ENCODE measurements around the gene ZBBX.

The ZBBX gene

DNA sequence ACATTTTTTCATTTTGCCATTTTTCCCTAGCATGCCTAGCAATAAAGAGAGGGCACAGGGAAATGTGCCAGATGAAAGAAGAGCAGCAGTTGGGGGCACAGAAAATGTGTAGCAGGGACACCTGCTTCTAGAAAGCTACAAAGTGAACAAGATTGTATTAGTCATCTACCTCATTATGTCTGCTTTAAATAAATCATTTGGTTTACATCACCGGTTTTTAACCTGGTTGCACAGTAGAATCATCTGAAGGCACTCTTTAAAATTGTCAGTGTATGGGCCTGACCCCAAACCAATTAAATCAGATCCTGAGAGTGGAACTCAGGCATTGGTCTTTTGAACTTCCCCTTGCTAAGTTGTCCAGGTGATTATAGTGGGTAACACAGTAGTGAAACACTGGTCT, 73.8 kb downstream of the ZBBX start:
- in situ Hi-C loops (cut with MboI; ENCODE audit: low sequenced_read_pairs): no loop called here

DNA sequence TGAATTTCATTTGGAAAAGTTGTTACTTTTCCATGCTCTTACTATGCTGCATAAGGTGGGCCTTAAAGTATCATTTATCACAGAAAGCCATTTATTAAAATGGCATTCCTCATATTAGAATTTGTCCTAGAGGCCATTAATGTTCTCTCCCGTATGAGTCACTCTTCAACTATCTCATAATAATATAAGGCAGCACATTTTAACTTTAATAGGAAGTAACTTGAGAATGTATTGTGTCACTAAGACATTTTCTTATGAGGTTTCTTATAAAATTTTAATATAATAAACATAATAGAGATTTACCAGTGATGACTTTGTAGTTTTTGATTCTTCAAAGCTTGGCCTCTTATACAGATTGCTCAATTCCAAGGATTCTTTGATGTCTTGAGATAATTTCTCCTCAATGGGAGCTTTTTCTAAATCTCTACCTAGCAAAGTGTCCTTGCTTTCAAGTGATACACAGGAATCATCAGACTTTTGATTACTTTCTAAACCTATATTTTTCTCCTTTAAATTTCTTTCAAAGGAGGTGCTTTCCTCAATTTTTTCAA, 74.7 kb downstream of the ZBBX start:
- in situ Hi-C loops (cut with MboI; ENCODE audit: low sequenced_read_pairs): no loop called here

DNA sequence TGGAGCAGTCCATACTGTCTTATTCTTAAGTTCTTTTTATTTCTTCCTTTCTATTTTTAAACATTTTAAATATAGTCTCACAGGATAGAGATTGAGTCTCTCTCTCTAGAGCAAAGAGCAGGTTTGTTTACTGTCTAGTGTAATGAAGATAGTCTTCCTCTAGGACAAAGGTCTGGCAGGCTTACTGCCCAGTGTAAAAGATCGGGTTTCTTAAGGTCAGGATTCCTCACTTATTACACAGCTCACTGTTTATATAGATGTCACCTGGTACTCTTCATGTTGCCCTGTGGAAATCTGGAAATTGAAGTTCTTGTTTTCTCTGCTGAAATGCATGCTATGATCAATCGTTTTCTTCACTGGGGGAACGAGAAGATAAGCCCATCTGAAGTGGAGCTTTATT, 76.0 kb downstream of the ZBBX start:
- in situ Hi-C loops (cut with MboI; ENCODE audit: low sequenced_read_pairs): no loop called here

DNA sequence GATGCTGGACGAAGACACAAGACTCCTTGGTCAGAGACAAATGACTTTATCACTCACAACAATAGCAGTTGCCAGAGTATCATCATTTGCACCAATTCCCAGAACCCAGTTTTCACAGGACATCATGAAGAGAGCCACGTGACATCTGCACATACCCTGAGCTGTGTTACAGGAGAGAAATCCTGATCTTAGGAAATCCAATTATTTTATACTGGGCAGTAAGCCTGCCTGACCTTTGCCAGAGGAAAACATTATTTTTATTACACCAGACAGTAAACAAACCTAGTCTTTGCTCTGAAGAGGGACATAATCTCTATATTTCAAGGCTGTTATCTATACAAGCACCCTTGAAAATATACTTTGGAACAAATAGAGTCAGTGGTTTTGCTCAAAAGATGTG, 77.4 kb downstream of the ZBBX start:
- in situ Hi-C loops (cut with MboI; ENCODE audit: low sequenced_read_pairs): no loop called here

DNA sequence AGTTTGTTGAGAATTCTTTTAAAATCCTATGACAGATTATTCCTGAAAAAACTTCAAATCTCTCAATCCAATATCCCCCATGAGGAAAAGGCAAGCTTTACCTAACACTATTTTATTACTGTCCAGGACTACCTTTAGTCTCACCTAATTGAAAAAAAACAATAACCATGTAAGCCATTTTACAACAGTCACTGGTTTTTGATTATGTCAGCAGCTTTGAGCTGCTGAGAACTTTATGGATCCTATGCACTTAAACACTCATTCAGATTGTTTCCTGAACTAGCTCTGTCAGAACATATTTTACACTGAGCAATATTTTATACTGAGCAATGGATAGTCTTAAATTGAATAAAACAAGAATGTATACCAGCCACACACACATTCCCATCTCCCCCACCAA, 79.9 kb downstream of the ZBBX start:
- in situ Hi-C loops (cut with MboI; ENCODE audit: low sequenced_read_pairs): no loop called here

DNA sequence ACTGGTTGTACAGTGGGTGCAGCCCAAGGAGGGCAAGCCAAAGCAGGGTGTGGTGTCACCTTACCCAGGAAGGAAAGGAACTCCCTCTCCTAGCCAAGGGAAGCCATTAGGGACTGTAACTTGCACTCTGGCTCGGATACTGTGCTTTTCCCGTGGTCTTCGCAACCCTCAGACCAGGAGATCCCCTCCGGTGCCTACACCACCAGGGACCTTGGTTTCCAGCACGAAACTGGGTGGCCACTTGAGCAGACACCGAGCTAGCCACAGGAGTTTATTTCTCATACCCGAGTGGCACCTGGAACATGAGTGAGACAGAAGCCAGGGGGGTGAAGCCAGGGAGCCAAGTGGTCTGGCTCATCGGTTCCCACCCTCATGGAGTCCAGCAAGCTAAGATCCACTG, 90.7 kb downstream of the ZBBX start:
- in situ Hi-C loops (cut with MboI; ENCODE audit: low sequenced_read_pairs): no loop called here

DNA sequence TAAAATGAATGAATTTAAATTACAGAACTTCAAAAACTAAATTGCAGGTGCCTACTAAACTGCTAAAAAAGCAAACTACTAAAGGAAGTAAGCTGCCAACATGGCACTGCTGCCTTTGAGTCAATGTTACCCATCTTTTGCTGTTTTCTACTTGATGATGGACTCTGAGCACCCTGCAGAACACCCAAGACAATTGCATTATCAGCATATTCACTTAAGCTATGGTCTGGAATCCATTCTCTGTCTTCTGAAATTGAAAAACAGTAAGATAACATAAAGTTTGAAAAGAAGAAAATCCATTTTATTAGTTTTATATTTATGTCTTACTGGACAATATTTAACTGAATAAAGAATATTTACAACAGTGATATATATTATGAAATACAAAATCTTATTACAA, 91.4 kb downstream of the ZBBX start:
- in situ Hi-C loops (cut with MboI; ENCODE audit: low sequenced_read_pairs): no loop called here

DNA sequence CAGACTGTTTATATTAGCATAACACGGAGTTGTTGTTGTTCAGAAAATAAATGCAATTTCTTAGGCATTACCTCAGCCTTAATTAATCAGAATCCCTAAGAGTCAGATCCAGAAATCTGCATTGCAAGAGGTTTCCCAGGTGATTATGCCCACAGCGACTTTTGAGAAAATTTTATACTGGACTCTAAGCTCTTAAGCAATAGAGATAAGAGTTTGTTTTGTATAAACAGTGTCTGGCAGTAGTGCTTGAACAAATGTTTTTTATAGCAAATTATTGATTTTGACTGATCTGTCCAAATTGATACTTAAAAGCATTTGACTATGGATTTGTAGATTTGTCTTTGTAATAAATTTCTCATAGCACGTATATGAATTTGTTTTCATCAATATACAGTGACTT, 92.8 kb downstream of the ZBBX start:
- in situ Hi-C loops (cut with MboI; ENCODE audit: low sequenced_read_pairs): no loop called here

DNA sequence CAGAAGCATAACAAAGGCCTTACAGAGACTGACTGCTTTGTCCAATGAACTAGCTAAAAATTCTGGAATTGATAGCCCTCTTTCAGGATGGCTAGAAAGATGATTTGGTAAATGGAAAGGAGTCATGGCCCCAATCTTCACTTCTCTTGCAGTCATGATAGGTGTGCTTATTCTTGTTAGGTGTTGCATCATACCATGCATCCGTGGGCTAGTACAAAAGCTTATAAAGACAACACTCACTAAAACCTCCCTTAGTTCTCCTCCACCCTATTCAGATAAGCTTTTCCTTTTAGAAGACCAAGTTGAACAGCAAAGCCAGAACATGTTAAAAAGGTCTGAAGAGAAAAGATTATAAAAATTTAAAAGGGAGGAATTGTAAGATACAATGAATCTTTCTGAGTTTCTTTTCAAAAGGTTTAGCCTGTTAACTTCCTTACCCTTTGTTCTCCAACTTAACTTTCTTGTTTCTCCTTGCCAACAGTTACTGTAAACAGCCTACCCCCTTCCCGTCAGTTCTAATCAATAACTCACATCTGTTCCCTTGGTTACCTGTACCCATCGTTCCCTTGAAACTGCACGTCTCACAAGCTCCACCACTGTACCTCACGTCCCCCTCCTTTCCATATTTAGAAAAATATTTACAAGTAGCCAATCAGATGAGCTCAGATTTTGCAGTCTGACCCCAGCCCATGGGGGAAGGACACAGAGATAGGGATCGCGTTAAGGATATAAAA, 105.8 kb downstream of the ZBBX start:
- in situ Hi-C loops (cut with MboI; ENCODE audit: low sequenced_read_pairs): no loop called here

DNA sequence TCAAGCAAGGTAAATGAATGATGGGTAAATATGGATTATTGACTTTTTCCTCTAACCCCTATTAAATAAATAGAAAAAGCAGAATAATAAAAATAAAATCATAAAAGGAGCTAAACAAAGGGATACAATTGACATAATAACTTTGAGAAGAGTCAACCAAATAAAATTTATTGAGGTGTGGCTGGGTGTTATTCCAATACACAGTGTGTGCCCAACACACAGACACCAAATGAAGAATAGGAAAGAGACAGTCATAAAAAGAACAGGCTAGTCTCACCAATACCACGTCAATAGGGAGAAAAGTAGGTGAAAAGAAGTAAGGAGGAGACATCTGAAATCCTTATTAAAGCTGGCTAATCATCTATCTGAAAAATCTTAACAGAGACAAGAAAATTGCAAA, 127.1 kb downstream of the ZBBX start:
- in situ Hi-C loops (cut with MboI; ENCODE audit: low sequenced_read_pairs): no loop called here

DNA sequence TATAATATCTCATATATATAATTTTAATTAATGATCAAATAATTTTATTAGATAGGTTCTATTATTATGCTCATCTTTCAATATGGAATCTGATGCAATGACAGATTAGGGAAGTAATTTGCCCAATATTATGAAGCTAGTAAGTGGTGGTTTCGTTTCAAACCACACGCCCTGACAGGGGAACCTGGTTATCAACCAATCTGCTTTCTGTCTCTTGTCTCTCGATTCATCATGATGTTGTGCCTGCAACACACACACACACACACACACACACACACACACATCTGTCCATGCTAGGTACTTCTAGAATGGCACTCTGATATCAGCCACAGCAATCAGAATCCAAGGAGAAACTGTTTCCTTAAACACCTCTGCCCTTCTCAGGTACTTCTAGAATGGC, 128.4 kb downstream of the ZBBX start:
- in situ Hi-C loops (cut with MboI; ENCODE audit: low sequenced_read_pairs): no loop called here

DNA sequence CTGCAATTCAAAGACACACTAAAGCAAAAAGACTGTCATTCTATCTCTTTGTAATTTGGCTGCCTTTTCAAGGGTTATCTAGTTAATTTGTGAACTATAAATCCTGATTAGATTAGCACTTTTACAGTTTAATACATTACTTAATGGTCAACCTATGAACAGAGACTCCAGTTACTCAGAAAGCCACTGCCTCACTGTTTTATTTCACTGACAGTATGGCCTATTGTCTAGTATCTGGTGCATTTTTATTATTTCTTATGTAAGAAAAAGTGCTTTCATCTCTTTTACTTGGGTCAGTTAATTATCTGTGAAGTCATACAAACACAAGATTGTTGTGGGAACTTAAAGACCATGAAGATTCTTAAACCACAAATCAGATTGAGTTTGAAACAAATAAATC, 133.8 kb downstream of the ZBBX start:
- in situ Hi-C loops (cut with MboI; ENCODE audit: low sequenced_read_pairs): no loop called here

DNA sequence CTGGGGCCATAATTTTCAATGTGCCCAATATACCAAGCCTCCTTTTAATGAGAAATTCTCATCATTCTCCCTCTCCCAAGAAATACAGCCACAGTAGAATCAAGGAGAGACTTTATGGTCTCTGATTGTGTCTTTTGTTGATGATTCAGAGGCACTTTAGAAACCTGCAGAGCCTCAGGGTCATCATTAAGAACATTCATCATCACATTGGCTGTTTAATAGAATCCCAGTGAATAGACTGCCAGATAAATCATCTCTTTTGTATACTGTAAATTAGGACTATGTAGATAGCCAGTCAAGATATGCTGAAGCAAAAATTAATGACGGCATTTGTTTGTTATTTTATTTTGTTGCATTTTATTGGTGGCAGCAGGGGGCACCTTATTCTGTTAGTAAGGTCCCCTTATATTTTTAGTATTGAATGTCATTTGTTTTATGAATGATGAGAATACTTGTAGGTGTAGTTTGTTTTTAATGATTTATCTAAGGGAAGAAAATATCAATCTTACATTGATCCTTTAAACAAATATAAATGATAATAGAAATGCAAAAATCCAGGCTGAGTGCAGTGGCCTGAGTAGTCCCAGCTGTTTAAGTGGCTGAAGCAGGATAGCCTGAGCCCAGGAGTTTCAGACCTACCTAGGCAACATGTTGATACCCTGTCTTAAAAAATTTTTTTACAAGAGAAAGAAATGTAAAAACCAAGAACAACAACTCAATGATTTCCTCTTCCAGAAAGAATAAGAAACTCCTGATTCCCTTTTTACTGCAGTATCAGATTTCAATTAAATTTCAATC, 138.8 kb downstream of the ZBBX start:
- in situ Hi-C loops (cut with MboI; ENCODE audit: low sequenced_read_pairs): no loop called here

DNA sequence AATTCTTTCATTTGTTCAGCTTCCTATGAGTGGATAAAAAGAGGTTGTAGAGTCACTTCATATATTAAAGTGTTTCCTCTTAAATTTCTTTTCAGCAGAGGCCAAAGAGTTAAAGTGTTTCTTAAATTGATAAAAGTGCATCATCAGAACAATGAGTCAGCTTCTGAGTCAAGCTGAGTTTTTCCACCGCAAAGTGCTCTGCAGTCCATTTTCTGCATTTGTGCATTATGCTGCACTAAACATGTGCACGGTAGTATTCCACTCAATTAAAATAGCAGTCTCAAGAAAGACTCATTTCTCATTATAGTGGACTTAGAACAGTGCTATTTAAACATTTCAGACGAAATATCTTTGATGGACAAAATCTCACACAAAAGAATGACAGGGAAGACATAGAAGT, 152.0 kb downstream of the ZBBX start:
- in situ Hi-C loops (cut with MboI; ENCODE audit: low sequenced_read_pairs): no loop called here

DNA sequence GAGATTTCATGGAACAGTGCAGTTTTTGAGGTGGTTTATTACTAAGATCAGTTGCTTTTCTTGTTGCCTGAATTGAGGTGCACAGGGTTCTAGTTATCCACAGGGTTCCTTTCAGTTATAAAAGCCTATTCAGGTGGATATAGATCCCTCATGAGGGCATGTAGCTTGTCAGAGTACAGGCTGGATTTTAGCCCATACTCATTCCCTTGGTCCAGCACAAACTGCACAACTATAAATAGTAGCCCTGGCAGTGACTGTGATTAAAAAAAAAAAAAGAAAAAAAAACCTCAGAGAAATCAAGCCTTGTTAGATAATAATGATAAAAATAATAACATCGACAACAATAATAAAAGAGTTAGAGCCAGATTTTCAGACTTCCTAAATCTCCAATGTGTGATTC, 154.3 kb downstream of the ZBBX start:
- in situ Hi-C loops (cut with MboI; ENCODE audit: low sequenced_read_pairs): no loop called here

DNA sequence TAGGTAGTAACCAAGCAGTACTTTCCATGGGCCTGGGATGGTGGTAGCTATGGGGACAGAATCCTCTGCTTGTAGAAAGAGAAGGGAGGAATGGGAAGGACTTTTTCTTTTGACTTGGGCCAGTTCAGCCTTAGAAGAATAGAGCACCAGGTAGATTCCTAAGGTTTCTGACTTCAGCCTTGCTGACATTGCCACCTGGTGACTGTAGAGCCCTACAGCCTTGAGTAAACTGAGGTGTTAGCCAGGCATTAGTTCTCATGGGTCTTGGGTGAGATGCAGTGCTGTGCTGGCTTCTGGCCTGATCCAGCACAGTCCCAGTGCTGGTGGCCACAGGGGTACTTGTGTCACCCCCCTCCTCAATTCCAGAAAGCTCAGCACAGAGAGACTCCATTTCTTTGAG, 171.1 kb downstream of the ZBBX start:
- in situ Hi-C loops (cut with MboI; ENCODE audit: low sequenced_read_pairs): no loop called here

DNA sequence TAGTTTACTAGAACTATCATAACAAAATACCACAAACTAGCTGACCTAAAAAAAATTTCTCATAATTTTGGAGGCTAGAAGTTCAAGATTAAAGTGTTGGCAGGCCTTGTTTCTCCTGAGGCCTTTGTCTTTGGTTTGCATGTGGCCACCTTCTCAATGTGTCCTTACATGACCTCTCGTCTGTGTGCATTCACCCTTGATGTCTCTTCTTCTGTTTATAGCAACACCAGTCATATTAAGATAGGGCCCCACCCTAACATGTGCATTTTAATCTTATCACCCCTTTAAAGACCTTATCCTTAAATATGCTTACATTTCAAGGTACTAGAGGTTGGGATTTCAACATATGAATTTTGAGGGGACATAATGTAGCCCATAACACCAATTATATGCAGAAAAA, 177.0 kb downstream of the ZBBX start:
- in situ Hi-C loops (cut with MboI; ENCODE audit: low sequenced_read_pairs): no loop called here

DNA sequence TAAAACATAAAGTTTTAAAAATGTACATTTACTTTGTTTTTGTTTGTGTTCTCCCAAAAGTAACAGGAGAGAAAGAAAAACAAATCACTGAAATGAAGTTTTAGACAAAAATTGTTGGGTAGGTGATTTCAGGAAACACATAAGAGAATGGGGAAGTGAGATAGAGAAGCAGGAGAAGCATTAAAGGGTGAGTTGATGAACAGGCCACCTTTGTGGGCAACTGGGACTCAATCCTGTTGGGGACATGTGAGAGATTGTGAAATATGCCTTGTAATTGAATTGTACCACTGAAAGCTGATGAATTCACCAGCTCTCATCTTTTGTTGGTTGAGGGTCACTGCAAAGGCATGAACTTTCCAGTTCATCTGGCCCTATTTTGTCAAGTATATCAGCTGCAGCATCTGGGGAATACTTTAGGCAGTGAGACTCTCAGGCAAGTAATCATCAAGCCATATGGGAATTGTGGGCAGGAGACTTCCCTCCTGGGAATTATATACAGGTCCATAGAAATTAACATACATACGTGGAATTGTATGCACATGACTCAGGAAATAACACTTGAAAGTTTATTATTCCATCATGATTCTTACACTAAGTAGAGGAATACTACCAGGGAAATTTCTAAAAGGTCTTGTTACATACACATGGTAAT, 181.0 kb downstream of the ZBBX start:
- in situ Hi-C loops (cut with MboI; ENCODE audit: low sequenced_read_pairs): no loop called here
